Measurements from ENCODE around the gene TNFRSF6B. TPM values are rescaled to one million over a fixed set of nuclear protein-coding genes. Genes with fewer than 3 reads are reported as not detected.

Gene TNFRSF6B
- total and polyA plus RNA-seq, 2 donors (not counting 1 experiment from before 2014, with no cell fraction given), result 3.8 to 35.2 TPM

DNA sequence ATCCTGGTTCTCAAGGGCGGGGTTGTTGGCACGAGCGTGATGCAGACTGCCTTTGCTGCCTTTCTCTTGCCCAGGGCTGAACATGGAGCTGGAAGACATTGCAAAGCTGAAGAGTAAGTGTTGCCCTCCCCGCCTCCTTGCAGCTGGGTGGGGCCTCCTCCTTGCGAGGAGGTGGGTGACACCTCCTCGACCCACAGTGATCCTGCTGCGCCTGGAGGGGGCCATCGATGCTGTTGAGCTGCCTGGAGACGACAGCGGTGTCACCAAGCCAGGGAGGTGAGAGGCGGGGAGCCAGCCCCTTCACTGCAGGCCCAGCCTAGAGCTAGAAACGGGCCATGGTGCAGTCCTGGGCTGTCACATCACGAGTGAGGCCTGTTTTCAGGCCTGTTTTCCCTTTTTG is 18.4 kb upstream of the TNFRSF6B start:
- Histone ChIP-seq H3K79me2 (ENCODE audit: control insufficient read depth, insufficient read depth, low read length) (no peaks in the 10 kb centered on the region), H3K9me3 (ENCODE audit: control insufficient read depth, insufficient read depth, low read depth, low read length) (no peaks in the 10 kb centered on the region), H3K4me3 (replicated peaks in 1 of 4; ENCODE audit: control extremely low read depth in 1 of 4, insufficient read depth in 1 of 4, low read depth in 3 of 4, low read length in 4 of 4) (no peak overlapping the region), H3K4me1 (ENCODE audit: control insufficient read depth, extremely low read depth, insufficient read depth, low read length) (peaks cover 7% of the 10 kb centered on the region), H3K9ac (ENCODE audit: insufficient read depth, low read length) (no peak overlapping the region), H3K36me3 (ENCODE audit: control insufficient read depth, insufficient read depth, low read length) (peaks cover 39% of the 10 kb centered on the region), H3K4me2 (ENCODE audit: extremely low read depth, insufficient read depth, low read length) (no peak overlapping the region), H3K27me3 (ENCODE audit: control insufficient read depth, insufficient read depth, low read length) (no peaks in the 10 kb centered on the region), H3K27ac (ENCODE audit: insufficient read depth, low read length) (no peak overlapping the region), H2AFZ (ENCODE audit: low read length) (no peak overlapping the region), H4K20me1 (ENCODE audit: control insufficient read depth, extremely low read depth, insufficient read depth, low read length) (no peaks in the 10 kb centered on the region)
- no peak for TF ChIP-seq EZH2 (IDR thresholded peaks at IDR 0.05; ENCODE audit: low read length, missing control alignments)
- TF ChIP-seq, protein P1, sequence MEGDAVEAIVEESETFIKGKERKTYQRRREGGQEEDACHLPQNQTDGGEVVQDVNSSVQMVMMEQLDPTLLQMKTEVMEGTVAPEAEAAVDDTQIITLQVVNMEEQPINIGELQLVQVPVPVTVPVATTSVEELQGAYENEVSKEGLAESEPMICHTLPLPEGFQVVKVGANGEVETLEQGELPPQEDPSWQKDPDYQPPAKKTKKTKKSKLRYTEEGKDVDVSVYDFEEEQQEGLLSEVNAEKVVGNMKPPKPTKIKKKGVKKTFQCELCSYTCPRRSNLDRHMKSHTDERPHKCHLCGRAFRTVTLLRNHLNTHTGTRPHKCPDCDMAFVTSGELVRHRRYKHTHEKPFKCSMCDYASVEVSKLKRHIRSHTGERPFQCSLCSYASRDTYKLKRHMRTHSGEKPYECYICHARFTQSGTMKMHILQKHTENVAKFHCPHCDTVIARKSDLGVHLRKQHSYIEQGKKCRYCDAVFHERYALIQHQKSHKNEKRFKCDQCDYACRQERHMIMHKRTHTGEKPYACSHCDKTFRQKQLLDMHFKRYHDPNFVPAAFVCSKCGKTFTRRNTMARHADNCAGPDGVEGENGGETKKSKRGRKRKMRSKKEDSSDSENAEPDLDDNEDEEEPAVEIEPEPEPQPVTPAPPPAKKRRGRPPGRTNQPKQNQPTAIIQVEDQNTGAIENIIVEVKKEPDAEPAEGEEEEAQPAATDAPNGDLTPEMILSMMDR (conservative IDR thresholded peaks at IDR 0.05 in 1 of 2, IDR thresholded peaks at IDR 0.05 in 1 of 2; ENCODE audit: low read depth in 1 of 2, low read length in 2 of 2), result no peak
- no peak for DNase-seq (ENCODE audit: low read depth in 2 of 2)

DNA sequence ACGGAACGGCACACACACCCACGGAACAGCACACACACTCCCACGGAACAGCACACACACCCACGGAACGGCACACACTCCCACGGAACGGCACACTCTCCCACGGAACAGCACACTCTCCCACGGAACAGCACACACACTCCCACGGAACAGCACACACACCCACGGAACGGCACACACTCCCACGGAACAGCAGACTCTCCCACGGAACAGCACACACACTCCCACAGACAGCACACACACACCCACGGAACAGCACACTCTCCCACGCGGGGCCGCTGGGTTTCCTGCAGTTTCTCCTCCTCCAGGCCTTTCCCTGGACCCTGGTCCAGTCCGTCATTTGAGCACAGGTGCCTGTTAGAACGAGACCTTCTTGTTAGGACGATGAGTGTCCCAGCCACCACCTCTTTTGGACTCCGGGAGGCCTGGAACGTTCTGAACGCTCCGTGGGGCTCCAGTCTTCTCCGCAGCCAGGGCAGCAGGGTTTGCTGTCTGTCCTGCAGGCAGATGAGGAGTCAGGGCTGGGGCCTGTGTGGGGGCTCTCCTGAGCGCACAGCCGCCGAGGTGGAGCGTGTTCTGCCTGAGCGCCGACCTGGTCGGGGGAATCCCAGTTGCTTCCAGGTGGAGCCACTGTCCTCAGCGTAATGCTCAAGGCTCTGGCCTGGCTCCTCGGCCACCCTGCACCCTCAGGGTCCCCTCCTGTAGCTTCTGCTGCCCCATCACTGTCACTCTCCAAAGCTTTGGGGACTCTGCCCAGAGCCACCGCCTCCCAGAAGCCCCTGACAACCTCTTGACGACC is 17.6 kb upstream of the TNFRSF6B start:
- DNase-seq (ENCODE audit: low read depth in 2 of 2), result no peak
- Histone ChIP-seq H3K36me3 (ENCODE audit: control insufficient read depth, insufficient read depth, low read length) (peaks cover 41% of the 10 kb centered on the region), H3K4me1 (ENCODE audit: control insufficient read depth, extremely low read depth, insufficient read depth, low read length) (peaks cover 11% of the 10 kb centered on the region)

DNA sequence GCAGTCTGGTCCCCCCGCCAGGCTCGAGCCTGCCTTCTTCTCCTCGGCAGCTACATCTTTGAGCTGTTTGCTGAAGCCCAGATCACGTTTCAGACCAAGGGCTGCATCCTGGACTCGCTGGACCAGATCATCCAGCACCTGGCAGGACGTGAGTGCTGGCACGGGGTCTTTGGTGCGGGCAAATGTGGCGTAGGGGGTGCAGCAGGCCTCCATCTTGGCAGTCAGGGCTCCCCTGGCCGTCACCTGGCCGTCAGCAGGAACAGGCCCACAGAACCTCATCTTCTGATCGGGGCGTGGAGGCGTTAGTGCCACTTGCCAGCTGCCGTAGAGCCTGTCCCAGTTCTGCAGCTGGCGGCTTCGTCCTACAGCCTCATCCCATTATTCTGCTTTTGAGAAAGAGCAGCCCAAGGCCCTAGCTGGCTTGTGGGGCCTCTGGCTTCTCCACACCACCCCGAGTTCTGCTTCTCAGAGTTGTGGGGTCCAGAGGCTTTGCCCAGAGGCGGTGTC is 16.6 kb upstream of the TNFRSF6B start:
- H3K9ac ChIP-seq (ENCODE audit: insufficient read depth, low read length), result no peak overlapping the region
- H3K4me3 ChIP-seq (replicated peaks in 1 of 4; ENCODE audit: control extremely low read depth in 1 of 4, insufficient read depth in 1 of 4, low read depth in 3 of 4, low read length in 4 of 4), result no peak overlapping the region
- no peak overlapping the region for H2AFZ ChIP-seq (ENCODE audit: low read length)
- peaks cover 11% of the 10 kb centered on the region for H3K4me1 ChIP-seq (ENCODE audit: control insufficient read depth, extremely low read depth, insufficient read depth, low read length)
- H4K20me1 ChIP-seq (ENCODE audit: control insufficient read depth, extremely low read depth, insufficient read depth, low read length), result no peaks in the 10 kb centered on the region
- no peak for DNase-seq (ENCODE audit: low read depth in 2 of 2)
- H3K27me3 ChIP-seq (ENCODE audit: control insufficient read depth, insufficient read depth, low read length), result no peaks in the 10 kb centered on the region
- no peaks in the 10 kb centered on the region for H3K79me2 ChIP-seq (ENCODE audit: control insufficient read depth, insufficient read depth, low read length)
- no peaks in the 10 kb centered on the region for H3K9me3 ChIP-seq (ENCODE audit: control insufficient read depth, insufficient read depth, low read depth, low read length)
- H3K36me3 ChIP-seq (ENCODE audit: control insufficient read depth, insufficient read depth, low read length), result peaks cover 36% of the 10 kb centered on the region
- H3K27ac ChIP-seq (ENCODE audit: insufficient read depth, low read length), result no peak overlapping the region
- TF ChIP-seq, protein P1 (conservative IDR thresholded peaks at IDR 0.05 in 1 of 2, IDR thresholded peaks at IDR 0.05 in 1 of 2; ENCODE audit: low read depth in 1 of 2, low read length in 2 of 2), result no peak
- H3K4me2 ChIP-seq (ENCODE audit: extremely low read depth, insufficient read depth, low read length), result no peak overlapping the region

More for the DNA sequence above, 17.6 kb upstream of the TNFRSF6B start:
- no peaks in the 10 kb centered on the region for H3K79me2 ChIP-seq (ENCODE audit: control insufficient read depth, insufficient read depth, low read length)
- H3K9ac ChIP-seq (ENCODE audit: insufficient read depth, low read length), result no peak overlapping the region
- no peaks in the 10 kb centered on the region for H3K9me3 ChIP-seq (ENCODE audit: control insufficient read depth, insufficient read depth, low read depth, low read length)
- H3K27ac ChIP-seq (ENCODE audit: insufficient read depth, low read length), result no peak overlapping the region
- TF ChIP-seq, protein P1 (conservative IDR thresholded peaks at IDR 0.05 in 1 of 2, IDR thresholded peaks at IDR 0.05 in 1 of 2; ENCODE audit: low read depth in 1 of 2, low read length in 2 of 2), result no peak
- TF ChIP-seq EZH2 (IDR thresholded peaks at IDR 0.05; ENCODE audit: low read length, missing control alignments), result no peak
- no peaks in the 10 kb centered on the region for H4K20me1 ChIP-seq (ENCODE audit: control insufficient read depth, extremely low read depth, insufficient read depth, low read length)
- no peak overlapping the region for H3K4me3 ChIP-seq (replicated peaks in 1 of 4; ENCODE audit: control extremely low read depth in 1 of 4, insufficient read depth in 1 of 4, low read depth in 3 of 4, low read length in 4 of 4)
- no peak overlapping the region for H3K4me2 ChIP-seq (ENCODE audit: extremely low read depth, insufficient read depth, low read length)
- H3K27me3 ChIP-seq (ENCODE audit: control insufficient read depth, insufficient read depth, low read length), result no peaks in the 10 kb centered on the region
- H2AFZ ChIP-seq (ENCODE audit: low read length), result no peak overlapping the region

Data from fibroblast of lung (primary cell).